Left lung (tissue), 10 donors: ENCODE measurements around the gene TMEM203. TPM values are rescaled to one million over a fixed set of nuclear protein-coding genes. Genes with fewer than 3 reads are reported as not detected.

Source experiments
- ATAC-seq: fragments of 200-7000 bp; cut with Tn5 transposase; one replicate; pipeline ENCODE4 v1.9.1; 2020; ENCODE audit warnings: moderate library complexity
- DNase-seq, 4 donors: peaks; one replicate each; pipeline ENCODE4 v3.0.0-alpha.2; 2013 to 2020
- H3K27ac ChIP-seq, 2 donors: fragments of 200-600 bp; sonication (generic) in 1 of 2; one replicate each; pipeline versions ENCODE4 v1.5.0 to v1.8.0; 2020 to 2021
- H3K27me3 ChIP-seq, 2 donors: fragments of 200-600 bp; sonication (generic) in 1 of 2; one replicate each; pipeline versions ENCODE4 v1.5.0 to v1.8.0; 2020 to 2021
- H3K36me3 ChIP-seq, 2 donors: fragments of 200-600 bp; sonication (generic) in 1 of 2; one replicate each; pipeline versions ENCODE4 v1.5.0 to v1.8.0; 2020 to 2021
- H3K4me1 ChIP-seq, 2 donors: fragments of 200-600 bp; one replicate each; pipeline ENCODE4 v1.8.0; 2021
- H3K4me3 ChIP-seq, 2 donors: fragments of 200-600 bp; sonication (generic) in 1 of 2; one replicate each; pipeline versions ENCODE4 v1.5.0 to v1.8.0; 2020 to 2021; ENCODE audit warnings: mild to moderate bottlenecking in 1 of 2
- H3K9me3 ChIP-seq, 2 donors: fragments of 200-600 bp; sonication (generic) in 1 of 2; one replicate each; pipeline versions ENCODE4 v1.5.0 to v1.8.0; 2020 to 2021
- CTCF ChIP-seq, 2 donors: fragments of 200-600 bp; sonication (generic) in 1 of 2; IDR thresholded peaks; one replicate each; pipeline versions ENCODE4 v1.5.0 to v1.8.0; 2021; ENCODE audit warnings: antibody characterized with exemption in 2 of 2
- intact Hi-C, 2 donors: fragments of 100-400 bp; cut with DNase I; formaldehyde crosslinking; loops; one replicate each; pipeline versions ENCODE4 v1.11.2 to v1.14.2; 2022
- polyA plus RNA-seq, 6 donors: library from polyadenylated mRNA; unstranded; fragments of 120-200 nt; gene quantifications; one replicate each; pipeline ENCODE4 v1.2.1, GENCODE V29; 2013; ENCODE audit not compliant: insufficient read length in 6 of 6
- total RNA-seq, 2 donors: library from RNA; stranded (reverse); fragmentation: NEBNext Ultra II Directional; extraction: Animal tissue kit (Norgen Biotek cat#: 25700); gene quantifications; one replicate each; pipeline ENCODE4 v1.2.1, GENCODE V29; 2021
- donor health status: DM: no; HTN: yes; CAD: no.
- donor health status: DM: no; HTN: no; CAD: no.

The TMEM203 gene
- total and polyA plus RNA-seq, 8 donors, result 30.4 to 37.8 (median 31.8) TPM

DNA sequence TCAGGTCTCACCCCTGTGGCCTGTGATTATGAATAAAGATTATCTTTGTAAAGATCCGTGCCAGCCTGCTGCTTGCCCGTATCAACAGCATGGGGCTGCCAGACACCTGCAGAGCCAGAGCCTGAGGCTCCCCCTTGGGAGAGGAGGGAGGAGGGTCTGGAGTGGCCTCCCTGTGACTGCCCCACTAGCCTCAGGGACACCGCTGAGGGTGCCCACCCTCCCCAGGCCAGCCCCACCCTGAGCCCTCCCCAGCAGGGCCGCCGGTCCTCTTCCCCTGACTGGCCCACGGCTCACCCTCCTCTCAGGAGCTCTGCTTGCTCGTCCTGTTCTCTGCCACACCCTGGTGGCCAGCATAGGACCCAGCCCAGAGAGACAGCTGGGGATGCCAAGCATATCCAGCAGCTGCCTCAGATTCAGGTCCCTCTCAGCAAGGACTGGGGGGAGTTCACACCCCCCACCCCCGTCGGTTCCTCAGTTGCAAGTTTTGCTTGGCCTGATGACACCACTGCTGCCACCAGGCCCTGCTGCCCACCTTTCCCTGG lies 15.1 kb downstream of the TMEM203 start:
- DNase-seq (no peak), ATAC-seq (no peak)
- Histone ChIP-seq H3K4me1 (peaks cover 26 to 48% of the 10 kb centered on the region in 2 donors), H3K36me3 (peaks cover 0 to 43% of the 10 kb centered on the region in 2 donors), H3K9me3 (no peaks in the 10 kb centered on the region), H3K4me3 (peak overlapping the region in 1 of 2 donors; percentile 98), H3K27me3 (no peaks in the 10 kb centered on the region), H3K27ac (peak overlapping the region in 1 of 2 donors; percentile 15)
- TF ChIP-seq CTCF (IDR thresholded peaks at IDR 0.05), result no peak
- intact Hi-C loops, result no loop called here

GRCh38 chr9:137189297-137190295 lies 15.9 kb downstream of the TMEM203 start:
- H3K4me3 ChIP-seq, result peak overlapping the region; percentile 85 to 98
- H3K27ac ChIP-seq, result peak overlapping the region; percentile 95 to 99
- H3K9me3 ChIP-seq, result no peaks in the 10 kb centered on the region
- H3K4me1 ChIP-seq, result peaks cover 26 to 43% of the 10 kb centered on the region in 2 donors
- peaks cover 0 to 51% of the 10 kb centered on the region in 2 donors for H3K36me3 ChIP-seq
- DNase-seq (no peak), ATAC-seq (peak; percentile 2)
- intact Hi-C loops, result no loop called here
- H3K27me3 ChIP-seq, result no peaks in the 10 kb centered on the region
- no peak for TF ChIP-seq CTCF (IDR thresholded peaks at IDR 0.05)

- peaks cover 26 to 43% of the 10 kb centered on the region in 2 donors for H3K4me1 ChIP-seq
- ATAC-seq, result peak; percentile 90
- peaks cover 0 to 55% of the 10 kb centered on the region in 2 donors for H3K36me3 ChIP-seq
- TF ChIP-seq CTCF (IDR thresholded peaks at IDR 0.05), result no peak
- peak within 1 kb of the TSS; percentile 95 to 99 for H3K27ac ChIP-seq
- intact Hi-C loops, result no loop called here
- H3K27me3 ChIP-seq, result no peaks in the 10 kb centered on the region
- no peaks in the 10 kb centered on the region for H3K9me3 ChIP-seq
- peak within 1 kb of the TSS; percentile 85 to 98 for H3K4me3 ChIP-seq
- DNase-seq, result peak; percentile 92 to 97 (median 96)
Measured at GRCh38 chr9:137188490-137189296, 16.8 kb downstream of the TMEM203 start, which contains the start of the genes ANAPC2 and SSNA1. Gene ANAPC2, minus strand, starts transcription at chr9:137188560. Its CDS starts 28 bp downstream, at chr9:137188532. Gene SSNA1, plus strand, starts transcription at chr9:137188676. Its CDS starts 51 bp downstream, at chr9:137188727.

DNA sequence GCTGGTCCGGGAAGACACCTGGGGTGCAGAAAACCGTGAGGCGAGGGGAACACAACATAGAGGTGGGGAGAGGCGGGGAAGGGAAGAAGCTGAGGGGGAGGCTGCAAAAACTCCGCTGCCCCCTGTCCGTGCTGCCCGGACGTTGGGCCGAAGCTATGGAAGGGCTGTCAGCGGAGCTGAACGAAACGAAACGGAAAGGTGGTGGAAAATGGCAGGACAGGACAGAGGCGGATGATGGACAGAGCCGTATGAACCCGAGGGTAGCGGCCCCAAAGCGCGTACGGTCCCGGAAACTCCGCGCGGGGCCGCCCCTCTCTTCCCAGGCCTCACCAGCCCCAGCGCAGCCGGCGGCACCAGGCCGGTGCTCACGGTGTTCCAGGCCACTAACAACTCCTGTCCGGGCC lies 17.4 kb downstream of the TMEM203 start:
- DNase-seq (no peak), ATAC-seq (no peak)
- Histone ChIP-seq H3K36me3 (peaks cover 0 to 61% of the 10 kb centered on the region in 2 donors), H3K4me1 (peaks cover 26 to 43% of the 10 kb centered on the region in 2 donors), H3K27me3 (no peaks in the 10 kb centered on the region), H3K4me3 (peak overlapping the region; percentile 85 to 98), H3K9me3 (no peaks in the 10 kb centered on the region), H3K27ac (peak overlapping the region; percentile 95 to 99)
- no peak for TF ChIP-seq CTCF (IDR thresholded peaks at IDR 0.05)
- intact Hi-C loops, result no loop called here
